ENCODE data around the gene DSC2.

The DSC2 gene

GRCh38 chr18:31046916-31047315 is 55.3 kb downstream of the DSC2 start:
- TF ChIP-seq CTCF (IDR thresholded peaks at IDR 0.05; ENCODE audit: low read length, missing control alignments), result no peak
- H3K4me3 ChIP-seq (replicated peaks; ENCODE audit: low read depth, low read length), result no peak overlapping the region
- no peak for DNase-seq (ENCODE audit: low read depth)

GRCh38 chr18:31045599-31045998 is 56.6 kb downstream of the DSC2 start:
- DNase-seq (ENCODE audit: low read depth), result no peak
- no peak overlapping the region for H3K4me3 ChIP-seq (replicated peaks; ENCODE audit: low read depth, low read length)
- TF ChIP-seq CTCF (IDR thresholded peaks at IDR 0.05; ENCODE audit: low read length, missing control alignments), result no peak

GRCh38 chr18:31044926-31045325 is 57.3 kb downstream of the DSC2 start:
- H3K4me3 ChIP-seq (replicated peaks; ENCODE audit: low read depth, low read length), result no peak overlapping the region
- DNase-seq (ENCODE audit: low read depth), result peak; percentile 66
- TF ChIP-seq CTCF (IDR thresholded peaks at IDR 0.05; ENCODE audit: low read length, missing control alignments), result no peak

- DNase-seq (ENCODE audit: low read depth), result no peak
- TF ChIP-seq CTCF (IDR thresholded peaks at IDR 0.05; ENCODE audit: low read length, missing control alignments), result no peak
- H3K4me3 ChIP-seq (replicated peaks; ENCODE audit: low read depth, low read length), result no peak overlapping the region
Observed at GRCh38 chr18:31043709-31044108, 58.5 kb downstream of the DSC2 start.

GRCh38 chr18:31042406-31043181 is 59.6 kb downstream of the DSC2 start, which contains the start of gene DSC3:
Gene DSC3, minus strand, starts transcription at chr18:31042742. Its CDS starts 82 bp downstream, at chr18:31042660.
- no peak for TF ChIP-seq CTCF (IDR thresholded peaks at IDR 0.05; ENCODE audit: low read length, missing control alignments)
- peak within 1 kb of the TSS; percentile 65 for H3K4me3 ChIP-seq (replicated peaks; ENCODE audit: low read depth, low read length)
- DNase-seq (ENCODE audit: low read depth), result peak; percentile 83

- peak overlapping the region; percentile 65 for H3K4me3 ChIP-seq (replicated peaks; ENCODE audit: low read depth, low read length)
- DNase-seq (ENCODE audit: low read depth), result no peak
- no peak for TF ChIP-seq CTCF (IDR thresholded peaks at IDR 0.05; ENCODE audit: low read length, missing control alignments)
Observed at GRCh38 chr18:31042084-31042405, 60.2 kb downstream of the DSC2 start.

Data from fibroblast of pulmonary artery (primary cell).